HG03521 (cell line): ENCODE data around the gene PCSK7.
A peak's percentile ranks its signal among the peaks of the same experiment; 100 is the strongest.

Source experiments
- ATAC-seq: cut with Tn5 transposase; IDR thresholded peaks from one replicate; pipeline ENCODE4 v1.9.1; 2021; ENCODE audit warnings: mild to moderate bottlenecking, moderate library complexity; ENCODE audit not compliant: unreplicated experiment

The PCSK7 gene

GRCh38 chr11:117232092-117232878, 412 bp upstream of the PCSK7 start, which contains the start of gene RNF214:
TSS of gene RNF214 (plus strand) at chr11:117232671. CDS start at chr11:117234273, 1,602 bp downstream.
- peak; percentile 72 for ATAC-seq

DNA sequence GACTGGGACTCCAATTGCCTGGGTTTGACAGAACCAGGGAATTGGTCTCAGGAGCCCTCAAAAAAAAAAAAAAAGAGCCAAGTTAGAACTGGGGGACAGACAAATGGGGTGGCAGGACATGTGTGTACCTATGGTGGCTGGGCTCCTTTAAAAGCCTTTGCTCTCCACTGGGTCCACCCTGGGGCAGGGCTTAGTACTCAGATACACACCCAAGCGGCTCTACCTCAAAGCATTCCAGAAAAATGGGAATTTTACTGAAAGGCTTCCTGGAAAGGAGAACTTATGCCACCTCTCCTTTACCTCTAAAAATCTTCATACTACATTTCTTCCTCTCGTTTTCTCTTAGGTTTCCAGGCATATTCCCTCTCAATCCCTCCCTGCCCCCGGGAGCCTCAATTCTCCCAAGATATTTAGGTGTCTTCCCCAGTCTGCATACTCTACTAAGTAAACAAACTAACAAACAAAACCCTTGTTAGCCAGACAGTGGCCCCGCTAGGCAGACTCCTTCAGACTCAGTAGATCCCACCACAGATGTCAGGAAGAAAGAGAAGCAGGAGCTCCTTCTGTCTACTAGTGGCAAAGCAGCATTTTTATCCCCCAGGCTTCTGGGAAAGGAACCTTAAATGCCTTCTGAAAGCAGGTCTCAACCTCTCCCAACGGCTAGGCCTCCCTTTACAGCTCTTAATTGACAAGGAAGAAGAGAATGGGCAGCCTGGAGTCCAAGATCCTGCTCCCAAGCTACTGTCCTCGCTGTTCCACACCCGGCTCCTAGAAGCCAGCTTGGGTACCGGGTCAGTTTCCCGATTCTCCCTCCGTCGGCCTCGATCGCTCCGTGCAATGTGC, 653 bp downstream of the PCSK7 start:
- ATAC-seq, result no peak

GRCh38 chr11:117230286-117230961, 1.4 kb downstream of the PCSK7 start:
- ATAC-seq, result no peak

GRCh38 chr11:117229931-117230285, 2.0 kb downstream of the PCSK7 start:
- no peak for ATAC-seq

GRCh38 chr11:117229411-117229810, 2.5 kb downstream of the PCSK7 start:
- no peak for ATAC-seq

- no peak for ATAC-seq
These were observed 3.8 kb downstream of the PCSK7 start for GRCh38 chr11:117228091-117228490.

DNA sequence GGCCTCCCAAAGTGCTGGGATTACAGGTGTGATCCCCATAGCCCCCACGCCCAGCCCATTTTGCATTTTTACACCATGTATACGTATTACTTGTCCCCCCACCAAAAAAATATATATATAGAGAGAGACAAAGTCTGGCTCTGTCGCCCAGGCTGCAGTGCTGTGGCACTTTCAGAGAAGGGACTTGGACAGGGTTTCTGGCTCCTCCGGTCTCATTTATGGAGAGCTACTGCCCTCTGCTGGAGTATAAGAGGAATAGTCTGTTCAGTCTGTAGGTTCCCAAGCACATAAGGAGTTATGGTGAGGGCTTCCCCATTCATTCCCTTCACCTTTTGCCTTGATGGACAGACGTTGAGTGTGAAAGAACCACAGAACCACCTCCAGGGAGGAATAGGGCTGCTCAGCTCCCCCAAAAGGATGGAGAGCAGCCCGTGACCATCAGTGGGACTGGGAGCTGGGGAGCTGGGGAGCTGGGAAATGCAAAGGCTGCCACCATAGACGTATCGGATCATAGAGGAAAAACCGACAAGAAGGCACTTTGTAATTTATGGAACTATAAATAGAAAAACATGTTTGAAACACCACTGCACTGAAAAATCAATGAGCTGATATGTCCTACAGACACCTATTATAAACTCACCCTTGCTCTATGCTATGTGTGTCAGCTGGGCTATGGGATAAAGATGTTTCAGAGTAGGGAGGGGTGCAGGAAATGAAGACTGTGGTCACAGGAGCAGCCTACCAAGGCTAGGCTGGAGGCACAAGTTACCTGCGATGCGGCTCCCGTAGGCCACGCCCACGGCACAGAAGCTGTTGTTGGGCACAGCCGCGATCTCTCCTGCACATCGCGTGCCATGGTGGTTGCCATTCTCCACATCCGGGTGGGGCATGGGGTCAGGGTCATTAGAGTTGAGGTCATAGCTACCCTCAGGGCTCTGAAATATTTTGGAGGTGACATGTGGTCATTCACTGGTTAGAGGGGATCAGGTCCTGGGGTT, 5.2 kb downstream of the PCSK7 start:
- ATAC-seq, result peak; percentile 43

DNA sequence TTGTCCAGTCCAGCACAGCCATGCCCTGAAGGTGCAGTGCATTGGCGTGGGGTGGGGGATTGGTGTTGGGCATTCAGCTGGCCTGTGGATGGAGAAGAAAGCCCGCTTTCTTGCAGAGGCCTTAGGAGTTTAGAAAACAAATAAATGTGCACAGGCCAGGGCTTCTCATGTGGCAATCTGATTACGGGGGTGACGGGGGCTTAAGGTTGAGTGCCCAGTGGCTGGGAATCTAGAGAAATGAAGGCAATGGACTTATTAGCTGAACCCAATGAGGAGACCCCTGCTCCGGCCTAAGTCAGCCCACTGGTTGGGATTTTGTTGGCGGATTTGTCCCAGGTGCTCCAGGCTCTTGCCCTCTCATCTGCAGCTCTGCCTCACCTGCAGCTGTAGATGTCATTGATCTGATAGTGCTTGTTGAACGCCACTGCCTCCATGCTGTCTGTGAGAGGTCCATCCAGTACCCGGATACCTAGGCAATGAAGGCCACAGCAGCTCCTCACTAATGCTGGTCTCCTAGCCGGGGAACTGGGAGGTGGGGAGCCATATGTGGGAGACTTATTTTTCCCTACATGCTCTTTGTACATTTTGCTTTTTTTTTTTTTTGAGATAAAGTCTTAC, 6.2 kb downstream of the PCSK7 start:
- no peak for ATAC-seq

DNA sequence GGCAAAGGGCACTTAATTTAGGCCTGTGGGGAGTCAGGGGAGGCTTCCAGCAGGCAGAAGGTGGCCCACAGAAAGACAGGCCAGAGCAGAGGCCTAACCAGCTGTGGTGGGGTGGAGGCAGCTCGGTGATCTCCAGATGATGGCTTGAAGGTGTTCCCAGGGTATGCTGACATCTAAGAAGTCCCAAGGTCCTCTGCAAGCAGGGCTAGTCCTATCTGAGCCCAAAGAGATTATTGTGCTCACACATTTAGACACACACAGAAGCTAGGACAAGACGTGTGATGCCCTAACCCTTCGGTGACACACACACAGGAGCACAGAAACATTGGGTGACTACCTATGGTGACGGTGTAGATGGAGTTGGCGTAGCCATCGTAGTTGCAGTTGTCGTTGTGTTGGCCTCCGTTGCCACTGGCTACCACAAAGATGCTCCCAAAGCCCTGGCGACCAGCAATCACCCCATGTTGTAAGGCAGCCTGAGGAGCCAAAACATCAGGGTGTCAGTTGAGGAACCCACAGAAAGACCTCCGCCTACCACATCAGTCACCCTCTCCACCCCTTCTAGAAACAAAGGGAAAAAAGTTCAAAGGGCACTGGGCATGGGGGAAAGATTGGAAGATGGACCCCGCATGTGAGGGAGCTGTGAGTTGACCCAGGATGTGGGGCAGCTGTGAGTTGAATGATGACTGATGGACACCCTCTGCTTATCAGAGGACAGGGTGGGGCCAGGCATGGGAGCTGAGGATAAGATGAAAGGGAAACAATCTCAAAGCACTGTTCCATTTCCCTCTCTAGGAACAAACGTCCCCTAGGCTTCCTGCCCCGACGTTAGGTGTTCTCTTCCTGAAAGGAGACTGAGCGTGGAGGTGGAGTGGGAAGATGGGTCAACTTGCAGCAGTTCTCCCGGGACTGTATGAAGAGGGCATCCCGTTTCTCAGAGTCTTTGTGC, 7.9 kb downstream of the PCSK7 start:
- ATAC-seq, result no peak

DNA sequence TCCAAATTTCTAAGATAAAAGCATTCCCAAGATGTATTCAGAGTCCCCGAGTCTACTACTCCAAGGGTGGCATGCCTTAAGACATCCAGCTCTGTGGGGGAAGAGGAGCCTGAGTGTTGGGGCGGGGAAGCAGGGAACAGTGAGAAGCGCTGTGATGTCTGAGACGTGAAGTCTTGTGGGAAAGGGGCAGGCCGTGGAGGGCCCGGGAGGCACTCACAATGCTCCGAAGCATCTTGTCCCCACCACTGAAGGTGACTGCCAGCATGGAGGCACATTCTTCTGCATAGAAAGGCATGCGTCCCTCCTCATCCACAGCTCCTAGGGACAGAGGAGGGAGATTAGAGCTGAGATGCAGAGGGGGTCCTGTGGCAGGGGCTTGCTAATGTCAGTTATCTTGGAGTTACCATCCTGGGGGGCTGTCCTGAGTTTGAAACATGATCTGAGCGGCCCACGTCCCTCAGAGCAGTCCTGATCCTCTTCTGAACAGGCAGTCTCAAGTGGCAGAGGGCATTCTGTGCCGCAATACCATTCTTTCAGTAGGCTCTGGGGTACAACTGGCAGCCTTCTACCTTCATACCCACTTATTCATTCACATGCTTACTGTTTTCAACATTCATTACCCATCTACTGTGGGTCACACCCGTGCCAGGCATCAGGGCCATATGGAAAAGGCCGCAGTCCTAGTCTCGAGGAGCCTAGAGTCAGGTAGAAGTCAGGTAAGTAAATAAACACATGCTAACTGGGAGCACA, 8.7 kb downstream of the PCSK7 start:
- ATAC-seq, result no peak

DNA sequence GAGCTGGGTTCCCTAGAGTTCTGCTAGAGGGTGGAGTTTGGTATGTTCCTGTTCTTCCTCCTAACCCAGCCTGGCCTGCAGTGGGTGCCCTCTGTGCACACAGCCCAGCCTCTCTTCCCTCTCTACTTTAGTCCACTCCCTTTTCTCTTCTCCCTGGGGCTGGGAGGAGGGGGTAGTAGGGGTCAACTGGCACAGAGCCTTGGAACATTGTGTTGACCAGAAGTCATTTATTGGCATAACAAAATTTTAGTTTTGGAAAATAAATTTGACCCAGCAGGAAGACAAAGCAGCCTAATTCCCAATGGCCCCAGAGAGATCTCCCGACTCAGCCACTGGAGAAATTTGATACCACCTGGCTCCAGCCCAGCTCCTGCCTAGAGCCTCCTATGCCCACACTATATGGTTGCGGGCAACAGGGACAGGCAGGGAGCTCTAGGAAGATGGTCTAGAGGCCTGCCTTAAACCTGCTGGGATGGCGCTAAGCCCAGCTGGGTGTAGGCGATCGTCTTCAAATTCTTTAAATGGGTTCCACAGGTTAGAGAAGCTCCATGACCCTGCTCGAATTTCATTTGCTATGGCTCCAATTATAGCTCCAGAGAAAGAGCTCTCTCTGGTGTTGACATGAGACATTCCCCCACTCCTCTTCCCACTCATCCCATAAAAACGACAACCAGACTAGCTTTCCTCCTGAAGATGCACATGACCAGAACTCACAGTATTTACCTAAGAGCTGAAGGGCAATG, 9.9 kb downstream of the PCSK7 start:
- ATAC-seq, result no peak

DNA sequence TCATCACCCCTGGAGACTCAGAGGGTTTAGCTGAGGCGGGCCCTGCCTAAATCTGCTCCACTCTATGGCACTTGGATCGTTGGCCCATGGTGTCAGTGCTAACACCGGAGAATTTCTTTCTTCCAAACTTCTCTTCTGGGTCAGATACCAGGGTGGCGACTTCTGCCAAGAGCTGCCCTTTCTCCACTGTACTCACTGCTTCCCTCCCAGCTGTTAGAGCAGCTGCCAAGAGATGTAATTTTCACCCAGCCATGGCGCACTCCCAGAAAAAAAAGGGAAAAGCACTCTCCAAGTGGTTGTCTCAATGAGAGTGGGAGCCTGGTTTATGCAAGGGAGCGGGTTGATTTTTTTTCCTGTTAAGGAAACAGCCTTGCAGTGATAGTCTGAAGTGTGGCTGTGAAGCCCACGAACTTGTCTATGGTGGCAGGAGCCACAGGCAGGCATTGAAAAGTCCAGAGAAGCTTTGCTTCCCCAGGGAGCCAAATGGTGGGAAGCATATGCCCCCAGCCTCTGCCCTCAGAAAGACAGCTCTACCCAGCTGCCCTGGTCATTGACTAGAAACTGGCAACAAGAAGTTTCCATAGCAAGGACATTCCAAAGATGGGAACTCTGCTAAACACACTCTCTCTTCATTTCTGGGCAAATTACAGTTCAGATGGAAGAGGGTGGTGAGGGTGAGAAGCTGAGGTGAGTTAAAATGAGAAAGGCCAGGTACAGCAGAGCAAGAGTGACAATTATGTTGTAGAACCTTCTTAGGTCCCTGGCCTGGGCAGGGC, 10.7 kb downstream of the PCSK7 start:
- no peak for ATAC-seq

- ATAC-seq, result no peak
These were observed 11.3 kb downstream of the PCSK7 start for GRCh38 chr11:117220568-117220967.

DNA sequence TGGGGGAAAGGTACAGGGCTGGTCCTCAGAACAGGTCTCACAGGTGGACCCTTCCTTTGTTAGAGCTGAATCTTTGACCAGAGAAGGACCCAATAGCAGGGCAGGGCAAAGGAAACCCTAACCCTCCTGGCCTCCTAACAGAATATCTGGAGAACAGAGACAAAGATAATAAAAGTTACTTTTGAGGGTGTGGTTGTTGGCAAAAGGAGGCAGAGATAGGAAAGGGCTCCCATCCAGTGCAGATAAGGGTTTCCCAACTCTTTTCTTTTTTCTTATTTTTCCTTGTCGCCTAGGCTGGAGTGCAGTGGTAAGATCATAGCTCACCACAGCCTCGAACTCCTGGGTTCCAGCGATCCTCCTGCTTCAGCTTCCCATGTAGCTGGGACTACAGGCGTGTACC, 11.9 kb downstream of the PCSK7 start:
- no peak for ATAC-seq

DNA sequence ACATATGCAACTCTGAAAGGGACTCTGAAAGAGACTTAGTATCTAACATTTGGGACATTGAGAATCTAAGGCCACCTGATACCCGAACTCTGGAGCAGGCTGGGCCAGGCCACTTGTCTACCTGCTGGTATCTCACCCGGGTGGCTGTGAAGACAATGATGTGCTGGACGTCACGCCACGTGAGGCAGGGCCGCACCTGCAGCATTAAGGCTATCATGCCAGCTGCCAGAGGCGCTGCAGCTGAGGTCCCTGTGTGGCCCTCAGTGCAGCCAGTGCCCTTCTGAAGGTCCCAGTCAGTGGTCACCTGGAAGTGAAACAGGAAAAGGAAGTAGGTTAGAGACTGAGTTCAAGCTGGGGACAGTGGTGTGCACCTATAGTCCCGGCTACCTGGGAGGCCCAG, 12.4 kb downstream of the PCSK7 start:
- no peak for ATAC-seq

DNA sequence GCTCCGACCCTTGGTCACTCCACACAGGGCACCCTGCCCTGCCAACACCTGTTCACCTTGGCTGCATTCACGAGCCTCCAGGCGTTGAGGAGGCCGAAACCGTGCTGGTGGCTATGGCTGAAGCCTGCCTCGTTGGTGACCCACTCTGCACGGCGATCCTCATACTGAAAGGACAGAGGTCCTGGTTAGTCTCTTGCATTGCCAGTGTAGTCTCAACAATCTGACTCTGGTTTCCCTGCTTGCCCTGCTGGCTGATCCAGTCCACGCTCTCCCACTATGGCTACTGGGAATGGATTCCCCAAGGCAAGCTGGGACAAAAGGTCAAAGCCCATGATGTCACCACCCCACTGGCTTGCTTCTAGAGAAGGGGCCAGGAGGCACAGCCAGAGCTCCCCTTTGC, 12.9 kb downstream of the PCSK7 start:
- ATAC-seq, result no peak
